ENCODE data around the gene TOR1A.

DNA sequence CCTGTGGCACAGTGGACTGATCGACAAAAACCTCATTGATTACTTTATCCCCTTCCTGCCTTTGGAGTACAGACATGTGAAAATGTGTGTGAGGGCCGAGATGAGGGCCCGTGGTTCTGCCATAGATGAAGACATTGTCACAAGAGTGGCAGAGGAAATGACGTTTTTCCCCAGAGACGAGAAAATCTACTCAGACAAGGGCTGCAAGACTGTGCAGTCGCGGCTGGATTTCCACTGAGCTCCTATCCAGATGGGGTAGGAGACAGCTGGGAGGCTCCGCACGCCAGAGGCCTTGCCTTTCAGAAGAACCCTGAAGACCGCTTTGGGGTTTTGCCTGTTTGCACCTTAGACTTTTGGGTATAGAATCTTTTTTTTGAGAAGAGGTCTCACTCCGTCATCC lies 14.6 kb downstream of the TOR1A start:
- TF ChIP-seq, protein P1, sequence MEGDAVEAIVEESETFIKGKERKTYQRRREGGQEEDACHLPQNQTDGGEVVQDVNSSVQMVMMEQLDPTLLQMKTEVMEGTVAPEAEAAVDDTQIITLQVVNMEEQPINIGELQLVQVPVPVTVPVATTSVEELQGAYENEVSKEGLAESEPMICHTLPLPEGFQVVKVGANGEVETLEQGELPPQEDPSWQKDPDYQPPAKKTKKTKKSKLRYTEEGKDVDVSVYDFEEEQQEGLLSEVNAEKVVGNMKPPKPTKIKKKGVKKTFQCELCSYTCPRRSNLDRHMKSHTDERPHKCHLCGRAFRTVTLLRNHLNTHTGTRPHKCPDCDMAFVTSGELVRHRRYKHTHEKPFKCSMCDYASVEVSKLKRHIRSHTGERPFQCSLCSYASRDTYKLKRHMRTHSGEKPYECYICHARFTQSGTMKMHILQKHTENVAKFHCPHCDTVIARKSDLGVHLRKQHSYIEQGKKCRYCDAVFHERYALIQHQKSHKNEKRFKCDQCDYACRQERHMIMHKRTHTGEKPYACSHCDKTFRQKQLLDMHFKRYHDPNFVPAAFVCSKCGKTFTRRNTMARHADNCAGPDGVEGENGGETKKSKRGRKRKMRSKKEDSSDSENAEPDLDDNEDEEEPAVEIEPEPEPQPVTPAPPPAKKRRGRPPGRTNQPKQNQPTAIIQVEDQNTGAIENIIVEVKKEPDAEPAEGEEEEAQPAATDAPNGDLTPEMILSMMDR (IDR thresholded peaks at IDR 0.05) = no peak
- no peak for TF ChIP-seq POLR2A (IDR thresholded peaks at IDR 0.05)
